ENCODE results near the gene CAST. TPM values are rescaled to one million over a fixed set of nuclear protein-coding genes. Genes with fewer than 3 reads are reported as not detected.

The CAST gene
- total RNA-seq, 1 experiment from 2014 or later = 395 TPM

DNA sequence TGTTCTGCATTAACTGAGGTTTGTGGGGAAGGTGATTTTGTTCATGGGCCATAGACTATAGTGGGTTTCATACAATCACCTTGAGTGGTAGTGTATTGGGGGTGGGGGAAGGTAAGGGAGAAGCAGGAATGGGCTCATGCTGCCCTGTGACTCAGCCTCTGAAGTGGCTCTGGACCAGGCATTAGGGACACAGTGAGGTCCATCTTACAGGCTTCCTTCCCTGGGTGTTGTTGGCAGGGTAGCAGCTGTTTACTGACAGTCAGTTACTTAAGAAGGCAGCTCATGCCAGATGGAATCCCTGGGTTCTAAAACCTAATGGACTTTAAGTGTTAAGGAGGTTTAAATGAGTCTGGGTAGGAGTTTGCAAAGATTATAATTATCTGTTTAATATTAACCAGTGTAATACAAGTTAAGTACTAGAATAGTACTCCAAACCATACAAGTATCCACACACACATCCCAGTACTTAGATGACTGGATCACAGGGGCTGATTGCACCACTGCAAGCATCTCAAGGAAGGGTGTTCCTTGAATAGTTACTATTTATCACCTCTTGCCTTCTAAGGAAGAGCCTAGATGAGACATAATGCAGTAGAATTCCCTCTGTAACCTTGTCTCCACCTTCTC, 59.3 kb downstream of the CAST start:
- H3K4me3 Mint-ChIP-seq (ENCODE audit: low read depth, unreplicated experiment) = no peak overlapping the region
- TF ChIP-seq, protein P1, sequence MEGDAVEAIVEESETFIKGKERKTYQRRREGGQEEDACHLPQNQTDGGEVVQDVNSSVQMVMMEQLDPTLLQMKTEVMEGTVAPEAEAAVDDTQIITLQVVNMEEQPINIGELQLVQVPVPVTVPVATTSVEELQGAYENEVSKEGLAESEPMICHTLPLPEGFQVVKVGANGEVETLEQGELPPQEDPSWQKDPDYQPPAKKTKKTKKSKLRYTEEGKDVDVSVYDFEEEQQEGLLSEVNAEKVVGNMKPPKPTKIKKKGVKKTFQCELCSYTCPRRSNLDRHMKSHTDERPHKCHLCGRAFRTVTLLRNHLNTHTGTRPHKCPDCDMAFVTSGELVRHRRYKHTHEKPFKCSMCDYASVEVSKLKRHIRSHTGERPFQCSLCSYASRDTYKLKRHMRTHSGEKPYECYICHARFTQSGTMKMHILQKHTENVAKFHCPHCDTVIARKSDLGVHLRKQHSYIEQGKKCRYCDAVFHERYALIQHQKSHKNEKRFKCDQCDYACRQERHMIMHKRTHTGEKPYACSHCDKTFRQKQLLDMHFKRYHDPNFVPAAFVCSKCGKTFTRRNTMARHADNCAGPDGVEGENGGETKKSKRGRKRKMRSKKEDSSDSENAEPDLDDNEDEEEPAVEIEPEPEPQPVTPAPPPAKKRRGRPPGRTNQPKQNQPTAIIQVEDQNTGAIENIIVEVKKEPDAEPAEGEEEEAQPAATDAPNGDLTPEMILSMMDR (IDR thresholded peaks at IDR 0.05; ENCODE audit: unreplicated experiment) = no peak
- H3K27me3 Mint-ChIP-seq (ENCODE audit: unreplicated experiment) = no peaks in the 10 kb centered on the region
- no TSS peak for BruUV-seq (replicated peaks)
- H3K9me3 Mint-ChIP-seq (ENCODE audit: low read depth, unreplicated experiment) = no peaks in the 10 kb centered on the region
- DNase-seq = no peak
- CTCF ChIA-PET = interaction anchor here (1.3 to 1.4 kb wide), 2 partner anchors 19 to 31 kb away, joined by 3 to 6 read pairs; no protein-coding TSS in a partner anchor
- intact Hi-C loops (cut with micrococcal nuclease; ENCODE audit: unreplicated experiment) = no loop called here
- peaks cover 42% of the 10 kb centered on the region for H3K36me3 Mint-ChIP-seq (ENCODE audit: insufficient read depth, unreplicated experiment)
- H3K4me1 Mint-ChIP-seq (ENCODE audit: low read depth, unreplicated experiment) = peaks cover 60% of the 10 kb centered on the region
- no peak overlapping the region for H3K27ac Mint-ChIP-seq (ENCODE audit: unreplicated experiment)

DNA sequence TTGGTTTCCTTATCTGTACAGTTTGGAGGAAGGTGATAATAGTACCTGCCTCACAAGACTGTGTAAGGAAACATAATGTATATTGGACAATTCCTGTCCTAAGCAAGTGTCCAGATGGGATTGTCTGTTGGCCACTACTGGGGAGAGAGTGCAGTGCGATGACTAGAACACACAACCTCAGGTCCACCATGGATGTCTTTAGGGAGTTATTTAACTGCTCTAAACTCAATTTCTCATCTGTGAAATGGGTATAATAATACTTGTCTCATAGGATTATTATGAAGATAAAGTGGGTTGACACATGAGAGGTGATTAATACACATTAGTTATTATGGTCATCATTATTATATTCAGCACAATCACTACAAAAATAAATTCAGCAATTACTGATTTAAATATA, 63.1 kb downstream of the CAST start:
- no peaks in the 10 kb centered on the region for H3K9me3 Mint-ChIP-seq (ENCODE audit: low read depth, unreplicated experiment)
- peaks cover 26% of the 10 kb centered on the region for H3K4me1 Mint-ChIP-seq (ENCODE audit: low read depth, unreplicated experiment)
- H3K36me3 Mint-ChIP-seq (ENCODE audit: insufficient read depth, unreplicated experiment) = peaks cover 44% of the 10 kb centered on the region
- TF ChIP-seq, protein P1 (IDR thresholded peaks at IDR 0.05; ENCODE audit: unreplicated experiment) = no peak
- H3K27ac Mint-ChIP-seq (ENCODE audit: unreplicated experiment) = no peak overlapping the region
- no TSS peak for BruUV-seq (replicated peaks)
- no peaks in the 10 kb centered on the region for H3K27me3 Mint-ChIP-seq (ENCODE audit: unreplicated experiment)
- CTCF ChIA-PET = no interaction called here
- intact Hi-C loops (cut with micrococcal nuclease; ENCODE audit: unreplicated experiment) = loop anchor here (5.0 kb wide), 1 partner anchor 38 kb away; no protein-coding TSS in a partner anchor
- H3K4me3 Mint-ChIP-seq (ENCODE audit: low read depth, unreplicated experiment) = no peak overlapping the region
- DNase-seq = no peak

DNA sequence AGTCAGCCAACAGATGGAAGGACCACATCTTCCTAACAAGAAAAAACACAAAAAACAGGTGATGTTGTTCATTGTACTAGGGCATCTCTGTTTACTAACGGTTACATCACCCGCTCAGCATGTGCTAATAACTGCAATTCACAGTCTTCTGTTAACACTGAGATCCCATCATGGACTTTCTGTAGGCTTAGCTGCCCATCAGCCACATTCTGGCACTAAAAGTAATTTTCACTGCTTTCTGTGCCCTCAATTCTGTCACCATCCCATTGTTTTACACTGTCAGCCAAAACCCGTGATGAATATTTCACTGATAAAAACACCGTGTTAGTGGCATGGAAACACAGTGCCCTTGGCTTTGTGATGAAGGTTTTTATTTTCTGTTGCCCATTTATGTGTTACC, 64.6 kb downstream of the CAST start:
- Mint-ChIP-seq H3K4me3 (ENCODE audit: low read depth, unreplicated experiment) (no peak overlapping the region), H3K27me3 (ENCODE audit: unreplicated experiment) (no peaks in the 10 kb centered on the region), H3K9me3 (ENCODE audit: low read depth, unreplicated experiment) (no peaks in the 10 kb centered on the region), H3K4me1 (ENCODE audit: low read depth, unreplicated experiment) (peaks cover 11% of the 10 kb centered on the region), H3K27ac (ENCODE audit: unreplicated experiment) (no peak overlapping the region), H3K36me3 (ENCODE audit: insufficient read depth, unreplicated experiment) (peaks cover 54% of the 10 kb centered on the region)
- CTCF ChIA-PET = no interaction called here
- no peak for DNase-seq
- no TSS peak for BruUV-seq (replicated peaks)
- TF ChIP-seq, protein P1 (IDR thresholded peaks at IDR 0.05; ENCODE audit: unreplicated experiment) = no peak
- intact Hi-C loops (cut with micrococcal nuclease; ENCODE audit: unreplicated experiment) = loop anchor here (5.0 kb wide), 1 partner anchor 40 kb away; no protein-coding TSS in a partner anchor

DNA sequence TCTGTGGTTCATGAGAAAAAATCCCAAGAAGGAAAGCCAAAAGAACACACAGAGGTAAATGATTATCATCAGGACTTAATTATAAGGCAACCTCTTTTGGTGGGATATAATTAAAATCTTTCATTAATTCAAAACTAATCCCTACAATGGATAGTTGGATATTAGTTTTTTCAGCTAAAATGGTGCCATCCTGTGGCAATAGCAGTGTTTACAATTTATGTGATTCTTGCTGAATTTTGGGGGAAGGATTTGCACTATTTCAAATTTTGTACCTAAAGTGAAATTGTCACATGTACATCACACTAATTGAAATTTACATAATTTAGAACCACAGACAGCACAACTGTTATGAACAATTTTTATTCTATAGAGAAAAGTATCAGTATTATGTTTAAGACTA, 67.0 kb downstream of the CAST start:
- Mint-ChIP-seq H3K9me3 (ENCODE audit: low read depth, unreplicated experiment) (no peaks in the 10 kb centered on the region), H3K27ac (ENCODE audit: unreplicated experiment) (no peak overlapping the region), H3K4me1 (ENCODE audit: low read depth, unreplicated experiment) (peaks cover 17% of the 10 kb centered on the region), H3K27me3 (ENCODE audit: unreplicated experiment) (no peaks in the 10 kb centered on the region), H3K36me3 (ENCODE audit: insufficient read depth, unreplicated experiment) (peaks cover 54% of the 10 kb centered on the region), H3K4me3 (ENCODE audit: low read depth, unreplicated experiment) (no peak overlapping the region)
- CTCF ChIA-PET = interaction anchor here (1.0 to 1.2 kb wide), 2 partner anchors 18 to 115 kb away, joined by 3 to 8 read pairs; no protein-coding TSS in a partner anchor
- DNase-seq = no peak
- intact Hi-C loops (cut with micrococcal nuclease; ENCODE audit: unreplicated experiment) = loop anchor here (1.0 to 5.0 kb wide), 2 partner anchors 42 to 115 kb away; no protein-coding TSS in a partner anchor
- TF ChIP-seq, protein P1 (IDR thresholded peaks at IDR 0.05; ENCODE audit: unreplicated experiment) = no peak
- no TSS peak for BruUV-seq (replicated peaks)
